Natural killer cell (primary cell): ENCODE results near the gene INSM1. TPM values are rescaled to one million over a fixed set of nuclear protein-coding genes. Genes with fewer than 3 reads are reported as not detected.

Source experiments
- ATAC-seq, 3 donors: fragments of 150-1000 bp in 2 of 3; fragments of 200-7000 bp in 1 of 3; cut with Tn5 transposase; 1 replicate in 1 of 3; 2 replicates in 2 of 3; pipeline ENCODE4 v1.10.0; 2021; ENCODE audit warnings: mild to moderate bottlenecking in 2 of 3, moderate library complexity in 2 of 3
- DNase-seq, 2 donors: peaks; one replicate each; pipeline versions ENCODE4 v3.0.0 to v3.0.0-alpha.2; 2013 to 2021; ENCODE audit warnings: mixed read lengths in 1 of 2
- H3K27ac ChIP-seq: one replicate; pipeline ENCODE4 v1.5.1; 2013; ENCODE audit warnings: mild to moderate bottlenecking, low read length
- H3K27me3 ChIP-seq: one replicate; pipeline ENCODE4 v1.6.1; 2013; ENCODE audit warnings: low read length; ENCODE audit not compliant: control insufficient read depth, insufficient read depth
- H3K36me3 ChIP-seq: one replicate; pipeline ENCODE4 v1.6.1; 2013; ENCODE audit warnings: low read length; ENCODE audit not compliant: control insufficient read depth, insufficient read depth
- H3K4me1 ChIP-seq: one replicate; pipeline ENCODE4 v1.6.1; 2013; ENCODE audit warnings: low read length; ENCODE audit not compliant: control insufficient read depth, insufficient read depth
- H3K4me3 ChIP-seq: one replicate; pipeline ENCODE4 v1.5.1; 2013; ENCODE audit warnings: low read length
- H3K9me3 ChIP-seq: one replicate; pipeline ENCODE4 v1.6.1; 2013; ENCODE audit warnings: low read length; ENCODE audit not compliant: control insufficient read depth, insufficient read depth
- H3K27ac Mint-ChIP-seq, 2 donors: one replicate each; pipeline ENCODE4 v1.8.0; 2022; ENCODE audit warnings: mild to moderate bottlenecking in 2 of 2, mixed read lengths in 2 of 2, moderate library complexity in 1 of 2
- H3K27me3 Mint-ChIP-seq, 2 donors: one replicate each; pipeline ENCODE4 v1.8.0; 2022; ENCODE audit warnings: low read depth in 2 of 2, mixed read lengths in 2 of 2
- H3K36me3 Mint-ChIP-seq: one replicate; pipeline ENCODE4 v1.8.0; 2022; ENCODE audit warnings: mixed read lengths
- H3K4me1 Mint-ChIP-seq, 2 donors: one replicate each; pipeline ENCODE4 v1.8.0; 2022; ENCODE audit warnings: mixed read lengths in 2 of 2
- H3K4me3 Mint-ChIP-seq: one replicate; pipeline ENCODE4 v1.8.0; 2022; ENCODE audit warnings: mild to moderate bottlenecking, moderate library complexity, mixed read lengths
- H3K9me3 Mint-ChIP-seq, 2 donors: one replicate each; pipeline ENCODE4 v1.8.0; 2022; ENCODE audit warnings: mixed read lengths in 2 of 2
- WGBS: methylation state at CpG from one replicate; pipeline ENCODE4 v1.1.7; 2013; ENCODE audit warnings: missing lambda C conversion rate; ENCODE audit not compliant: insufficient coverage; 5-methylcytosine and 5-hydroxymethylcytosine counted together
- intact Hi-C: fragments of 100-400 bp; cut with micrococcal nuclease; formaldehyde crosslinking; loops from one replicate; pipeline ENCODE4 v1.14.2; 2022
- total RNA-seq, 4 donors: library from RNA; stranded (reverse); fragments of 120-200 nt in 1 of 4; gene quantifications; one replicate each; pipeline versions ENCODE4 v1.2.3 to v1.2.4, GENCODE V29; 2013 to 2022
- TF ChIP-seq, protein P1 (sequence below): fragments of 200-600 bp; IDR thresholded peaks from one replicate; pipeline ENCODE4 v1.8.0; 2022; ENCODE audit warnings: antibody characterized with exemption

INSM1 gene
- total RNA-seq, 3 donors from 2014 or later (not counting 1 experiment from before 2014, with no cell fraction given) = not detected

DNA sequence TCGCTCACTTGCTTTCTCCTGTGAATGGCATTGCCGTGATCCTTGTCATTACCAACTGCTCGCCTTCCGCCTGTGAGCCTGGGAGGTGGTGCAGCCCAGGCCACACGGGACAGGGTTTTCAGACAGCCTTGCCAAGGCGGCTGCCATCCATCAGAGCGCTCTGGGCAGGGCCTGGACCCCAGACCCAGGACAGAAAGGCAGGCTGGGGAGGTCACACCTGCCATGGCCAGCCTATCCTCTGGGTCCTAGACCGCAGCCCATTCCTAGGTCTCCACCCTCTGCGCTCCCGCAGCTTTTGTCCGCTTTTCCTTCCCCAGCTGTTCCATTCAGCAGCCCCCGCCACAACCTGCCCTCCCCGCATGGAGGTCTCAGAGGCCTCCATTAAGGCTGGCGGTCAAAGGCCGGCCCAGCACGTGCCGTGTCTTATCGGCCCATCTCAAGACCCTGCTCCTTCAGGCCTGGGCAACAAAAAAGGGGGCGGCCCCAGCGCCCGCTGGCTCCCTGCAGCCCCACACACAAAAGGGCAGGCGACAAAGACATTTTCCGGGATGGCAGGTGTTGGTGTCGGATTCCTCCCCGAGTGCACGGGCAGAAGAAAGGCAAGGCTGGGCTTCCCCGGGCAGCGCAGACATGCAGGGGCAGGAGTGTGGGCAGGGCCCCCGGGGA is 28.1 kb downstream of the INSM1 start:
- no peaks in the 10 kb centered on the region for H3K9me3 Mint-ChIP-seq
- H3K27ac ChIP-seq = no peak overlapping the region
- intact Hi-C loops = no loop called here
- H3K36me3 Mint-ChIP-seq = no peaks in the 10 kb centered on the region
- no peaks in the 10 kb centered on the region for H3K27me3 ChIP-seq
- no peaks in the 10 kb centered on the region for H3K9me3 ChIP-seq
- DNase-seq = no peak
- no peaks in the 10 kb centered on the region for H3K4me1 Mint-ChIP-seq
- TF ChIP-seq, protein P1, sequence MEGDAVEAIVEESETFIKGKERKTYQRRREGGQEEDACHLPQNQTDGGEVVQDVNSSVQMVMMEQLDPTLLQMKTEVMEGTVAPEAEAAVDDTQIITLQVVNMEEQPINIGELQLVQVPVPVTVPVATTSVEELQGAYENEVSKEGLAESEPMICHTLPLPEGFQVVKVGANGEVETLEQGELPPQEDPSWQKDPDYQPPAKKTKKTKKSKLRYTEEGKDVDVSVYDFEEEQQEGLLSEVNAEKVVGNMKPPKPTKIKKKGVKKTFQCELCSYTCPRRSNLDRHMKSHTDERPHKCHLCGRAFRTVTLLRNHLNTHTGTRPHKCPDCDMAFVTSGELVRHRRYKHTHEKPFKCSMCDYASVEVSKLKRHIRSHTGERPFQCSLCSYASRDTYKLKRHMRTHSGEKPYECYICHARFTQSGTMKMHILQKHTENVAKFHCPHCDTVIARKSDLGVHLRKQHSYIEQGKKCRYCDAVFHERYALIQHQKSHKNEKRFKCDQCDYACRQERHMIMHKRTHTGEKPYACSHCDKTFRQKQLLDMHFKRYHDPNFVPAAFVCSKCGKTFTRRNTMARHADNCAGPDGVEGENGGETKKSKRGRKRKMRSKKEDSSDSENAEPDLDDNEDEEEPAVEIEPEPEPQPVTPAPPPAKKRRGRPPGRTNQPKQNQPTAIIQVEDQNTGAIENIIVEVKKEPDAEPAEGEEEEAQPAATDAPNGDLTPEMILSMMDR = no peak
- no peaks in the 10 kb centered on the region for H3K4me1 ChIP-seq
- no peaks in the 10 kb centered on the region for H3K27me3 Mint-ChIP-seq
- ATAC-seq = no peak
- no peak overlapping the region for H3K27ac Mint-ChIP-seq
- no peak overlapping the region for H3K4me3 ChIP-seq
- no peak overlapping the region for H3K4me3 Mint-ChIP-seq
- H3K36me3 ChIP-seq = peaks cover 3% of the 10 kb centered on the region
- WGBS = 97% methylated on average over 29 of the region's 29 CpGs

- TF ChIP-seq, protein P1 = no peak
- Mint-ChIP-seq H3K4me3 (no peak overlapping the region), H3K27me3 (no peaks in the 10 kb centered on the region), H3K4me1 (no peaks in the 10 kb centered on the region), H3K27ac (no peak overlapping the region), H3K9me3 (no peaks in the 10 kb centered on the region), H3K36me3 (no peaks in the 10 kb centered on the region)
- DNase-seq (no peak), ATAC-seq (no peak)
- intact Hi-C loops = no loop called here
- no peak overlapping the region for H3K27ac ChIP-seq
- H3K36me3 ChIP-seq = peaks cover 3% of the 10 kb centered on the region
- no peaks in the 10 kb centered on the region for H3K4me1 ChIP-seq
- no peaks in the 10 kb centered on the region for H3K27me3 ChIP-seq
- 96% methylated on average over 3 of the region's 3 CpGs for WGBS
- no peaks in the 10 kb centered on the region for H3K9me3 ChIP-seq
- H3K4me3 ChIP-seq = no peak overlapping the region
Measured at GRCh38 chr20:20396794-20397193, 28.9 kb downstream of the INSM1 start.

- no peak overlapping the region for H3K4me3 Mint-ChIP-seq
- no peaks in the 10 kb centered on the region for H3K9me3 Mint-ChIP-seq
- DNase-seq (no peak), ATAC-seq (no peak)
- Histone ChIP-seq H3K27ac (no peak overlapping the region), H3K27me3 (no peaks in the 10 kb centered on the region), H3K9me3 (no peaks in the 10 kb centered on the region), H3K4me3 (no peak overlapping the region), H3K36me3 (peaks cover 3% of the 10 kb centered on the region), H3K4me1 (no peaks in the 10 kb centered on the region)
- intact Hi-C loops = no loop called here
- H3K27ac Mint-ChIP-seq = no peak overlapping the region
- no peaks in the 10 kb centered on the region for H3K27me3 Mint-ChIP-seq
- H3K36me3 Mint-ChIP-seq = no peaks in the 10 kb centered on the region
- no peaks in the 10 kb centered on the region for H3K4me1 Mint-ChIP-seq
- 98% methylated on average over 7 of the region's 7 CpGs for WGBS
- TF ChIP-seq, protein P1 = no peak
Measured at GRCh38 chr20:20398123-20398522, 30.2 kb downstream of the INSM1 start.
